Measurements from ENCODE around the gene PHAF1. TPM values are rescaled to one million over a fixed set of nuclear protein-coding genes. Genes with fewer than 3 reads are reported as not detected.

The PHAF1 gene
- total RNA-seq, 1 donor from 2014 or later = 24.6 TPM

DNA sequence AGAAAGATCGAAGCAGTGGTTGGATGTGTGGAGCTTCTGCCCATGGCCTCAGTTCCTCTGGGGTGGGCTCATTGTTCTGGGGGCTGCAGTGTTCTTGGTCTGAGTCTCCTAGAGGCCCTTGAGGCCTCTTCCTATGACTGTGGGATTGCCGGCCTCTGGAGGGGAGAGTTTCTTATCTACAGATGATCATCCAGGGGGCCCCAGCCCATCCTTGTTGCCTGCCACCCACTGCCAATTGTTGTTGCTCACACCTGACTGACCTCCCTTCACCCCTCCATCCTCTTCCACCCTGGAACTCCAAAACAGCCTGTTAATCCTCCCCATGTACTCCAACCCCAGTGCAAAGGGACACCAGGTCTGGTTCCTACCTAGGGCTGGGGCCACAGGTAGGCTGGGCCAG, 35.2 kb downstream of the PHAF1 start:
- DNase-seq (ENCODE audit: low read depth) = no peak
- no peak overlapping the region for H3K4me3 ChIP-seq (ENCODE audit: low read depth, low read length)
- TF ChIP-seq, protein P1, sequence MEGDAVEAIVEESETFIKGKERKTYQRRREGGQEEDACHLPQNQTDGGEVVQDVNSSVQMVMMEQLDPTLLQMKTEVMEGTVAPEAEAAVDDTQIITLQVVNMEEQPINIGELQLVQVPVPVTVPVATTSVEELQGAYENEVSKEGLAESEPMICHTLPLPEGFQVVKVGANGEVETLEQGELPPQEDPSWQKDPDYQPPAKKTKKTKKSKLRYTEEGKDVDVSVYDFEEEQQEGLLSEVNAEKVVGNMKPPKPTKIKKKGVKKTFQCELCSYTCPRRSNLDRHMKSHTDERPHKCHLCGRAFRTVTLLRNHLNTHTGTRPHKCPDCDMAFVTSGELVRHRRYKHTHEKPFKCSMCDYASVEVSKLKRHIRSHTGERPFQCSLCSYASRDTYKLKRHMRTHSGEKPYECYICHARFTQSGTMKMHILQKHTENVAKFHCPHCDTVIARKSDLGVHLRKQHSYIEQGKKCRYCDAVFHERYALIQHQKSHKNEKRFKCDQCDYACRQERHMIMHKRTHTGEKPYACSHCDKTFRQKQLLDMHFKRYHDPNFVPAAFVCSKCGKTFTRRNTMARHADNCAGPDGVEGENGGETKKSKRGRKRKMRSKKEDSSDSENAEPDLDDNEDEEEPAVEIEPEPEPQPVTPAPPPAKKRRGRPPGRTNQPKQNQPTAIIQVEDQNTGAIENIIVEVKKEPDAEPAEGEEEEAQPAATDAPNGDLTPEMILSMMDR (IDR thresholded peaks at IDR 0.05; ENCODE audit: insufficient read depth, low read length, poor library complexity, severe bottlenecking) = no peak
- peaks cover 4% of the 10 kb centered on the region for H3K36me3 ChIP-seq (ENCODE audit: control insufficient read depth, insufficient read depth, low read length)
- peaks cover 9% of the 10 kb centered on the region for H3K27me3 ChIP-seq (ENCODE audit: control insufficient read depth, insufficient read depth, low read length)

DNA sequence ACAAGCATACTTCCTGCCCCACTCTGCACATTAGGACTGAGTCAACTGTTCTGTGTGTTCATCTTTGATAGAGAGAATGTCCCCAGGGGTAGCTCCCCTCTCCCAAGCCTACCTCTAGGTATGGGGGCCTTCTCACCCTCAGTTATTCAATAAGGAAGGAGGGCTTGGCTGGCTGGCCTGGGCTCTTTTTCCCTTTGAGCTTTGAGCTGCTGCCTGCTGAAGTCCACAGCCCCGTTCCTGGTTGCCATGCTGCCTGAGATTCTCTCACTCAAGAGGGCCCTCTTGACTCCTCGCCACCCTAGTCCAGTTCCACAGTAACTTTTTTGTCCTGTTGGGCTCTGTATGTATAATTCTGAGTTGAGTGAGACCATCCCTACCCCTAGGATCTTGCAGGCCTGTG, 36.0 kb downstream of the PHAF1 start:
- Histone ChIP-seq H3K4me3 (ENCODE audit: low read depth, low read length) (no peak overlapping the region), H3K36me3 (ENCODE audit: control insufficient read depth, insufficient read depth, low read length) (peaks cover 4% of the 10 kb centered on the region), H3K27me3 (ENCODE audit: control insufficient read depth, insufficient read depth, low read length) (peaks cover 17% of the 10 kb centered on the region)
- DNase-seq (ENCODE audit: low read depth) = no peak
- TF ChIP-seq, protein P1 (IDR thresholded peaks at IDR 0.05; ENCODE audit: insufficient read depth, low read length, poor library complexity, severe bottlenecking) = no peak

DNA sequence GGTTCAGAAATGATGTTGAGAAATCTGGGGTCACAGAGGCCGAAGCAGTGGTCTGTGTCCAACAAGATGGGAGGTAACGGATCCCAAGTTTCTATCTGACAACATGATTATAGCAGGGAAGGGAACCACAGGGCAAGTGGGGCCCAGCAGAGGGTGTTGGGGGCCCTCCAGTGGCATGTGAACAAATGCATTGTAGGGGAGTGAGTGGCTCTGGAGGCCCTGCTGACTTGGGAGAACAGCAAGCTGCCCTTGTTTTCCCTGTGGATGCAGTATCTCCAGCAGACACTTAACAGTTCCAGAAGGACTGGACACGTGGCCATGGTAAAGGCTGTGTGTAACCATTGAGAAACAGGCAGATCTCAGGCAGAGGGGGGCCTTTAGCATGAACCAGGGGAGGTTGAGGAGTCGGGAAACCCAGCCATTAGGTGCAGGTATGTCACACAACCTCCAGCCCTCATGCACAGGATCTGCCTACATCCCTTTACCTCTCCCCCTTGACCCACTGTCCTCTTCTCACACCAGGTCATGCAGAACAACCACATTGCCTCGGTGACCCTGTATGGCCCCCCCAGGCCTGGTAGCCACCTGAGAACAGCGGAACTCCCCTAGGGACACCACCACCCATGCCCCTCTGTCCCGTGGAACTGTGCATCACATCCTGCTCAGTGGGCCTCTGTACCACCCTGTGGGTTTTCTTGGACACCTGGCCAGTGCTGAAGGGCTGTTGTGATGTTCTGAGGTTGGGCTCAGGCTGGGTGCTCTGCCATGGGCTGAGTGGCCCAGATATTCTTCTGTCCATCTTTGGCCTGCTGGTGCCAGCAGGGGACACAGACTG, 37.0 kb downstream of the PHAF1 start:
- TF ChIP-seq, protein P1 (IDR thresholded peaks at IDR 0.05; ENCODE audit: insufficient read depth, low read length, poor library complexity, severe bottlenecking) = peak; percentile 11
- DNase-seq (ENCODE audit: low read depth) = no peak
- H3K27me3 ChIP-seq (ENCODE audit: control insufficient read depth, insufficient read depth, low read length) = peaks cover 19% of the 10 kb centered on the region
- peaks cover 4% of the 10 kb centered on the region for H3K36me3 ChIP-seq (ENCODE audit: control insufficient read depth, insufficient read depth, low read length)
- no peak overlapping the region for H3K4me3 ChIP-seq (ENCODE audit: low read depth, low read length)

DNA sequence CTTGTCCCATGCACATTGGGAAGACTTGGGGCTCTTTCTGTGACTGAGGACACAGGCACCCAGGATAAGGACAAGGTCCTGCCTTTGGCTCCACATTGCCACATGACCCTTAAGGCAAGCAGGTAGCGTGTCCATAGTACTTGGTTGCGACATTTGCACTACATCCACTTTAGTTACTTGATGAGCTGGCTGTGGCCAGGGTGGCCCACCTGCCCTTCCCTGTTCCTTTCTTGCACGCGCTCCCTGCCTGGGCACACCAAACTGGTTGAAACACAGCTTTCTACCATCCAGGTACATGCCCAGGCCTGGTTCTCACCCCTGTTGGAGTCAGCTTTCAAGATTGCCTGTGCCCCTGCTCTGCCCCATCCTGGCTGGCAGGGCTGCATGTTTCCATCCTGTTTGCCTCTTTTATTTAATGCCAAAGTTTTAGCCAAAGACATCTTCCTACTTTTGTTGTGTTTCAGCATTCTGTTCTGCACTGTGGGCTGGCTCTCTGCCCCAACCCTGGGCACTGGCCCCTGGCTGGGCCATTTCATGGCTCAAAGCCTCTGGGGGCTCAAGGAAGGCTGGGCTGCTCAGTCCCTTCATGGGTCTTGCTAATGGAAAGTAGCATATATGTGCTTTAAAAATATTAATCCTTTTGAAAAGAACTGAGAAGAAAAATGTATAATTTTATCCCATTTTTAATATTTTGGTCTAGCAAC, 37.8 kb downstream of the PHAF1 start:
- no peak overlapping the region for H3K4me3 ChIP-seq (ENCODE audit: low read depth, low read length)
- H3K27me3 ChIP-seq (ENCODE audit: control insufficient read depth, insufficient read depth, low read length) = peaks cover 20% of the 10 kb centered on the region
- H3K36me3 ChIP-seq (ENCODE audit: control insufficient read depth, insufficient read depth, low read length) = peaks cover 4% of the 10 kb centered on the region
- TF ChIP-seq, protein P1 (IDR thresholded peaks at IDR 0.05; ENCODE audit: insufficient read depth, low read length, poor library complexity, severe bottlenecking) = no peak
- no peak for DNase-seq (ENCODE audit: low read depth)

DNA sequence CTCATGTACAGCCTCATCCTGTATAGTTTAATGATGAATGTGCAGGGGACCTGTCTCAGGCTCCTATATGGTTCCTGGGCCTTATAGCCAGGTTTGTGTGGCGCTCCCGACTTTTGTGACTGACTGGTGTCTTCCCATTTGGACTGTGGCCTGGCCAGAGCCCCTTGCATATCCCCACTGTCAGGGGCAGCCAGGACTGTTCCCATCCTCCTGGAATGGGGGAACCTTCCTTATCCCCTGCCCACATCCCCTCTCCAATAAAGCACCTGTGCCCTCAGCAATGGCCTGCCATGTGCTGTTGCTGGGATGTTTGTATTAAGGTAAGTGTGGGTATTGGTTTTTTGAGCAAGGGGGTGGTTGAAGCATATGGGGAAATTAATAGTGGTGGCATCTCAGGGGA, 38.5 kb downstream of the PHAF1 start:
- Histone ChIP-seq H3K4me3 (ENCODE audit: low read depth, low read length) (no peak overlapping the region), H3K36me3 (ENCODE audit: control insufficient read depth, insufficient read depth, low read length) (peaks cover 4% of the 10 kb centered on the region), H3K27me3 (ENCODE audit: control insufficient read depth, insufficient read depth, low read length) (peaks cover 23% of the 10 kb centered on the region)
- TF ChIP-seq, protein P1 (IDR thresholded peaks at IDR 0.05; ENCODE audit: insufficient read depth, low read length, poor library complexity, severe bottlenecking) = no peak
- DNase-seq (ENCODE audit: low read depth) = no peak

Measured in kidney epithelial cell (primary cell).